HepG2 (cell line): Measurements from ENCODE around the gene MYO1E. TPM values are rescaled to one million over a fixed set of nuclear protein-coding genes. Genes with fewer than 3 reads are reported as not detected.

Experiments used
- ATAC-seq: fragments of 200-7000 bp; cut with Tn5 transposase; 3 replicates; pipeline ENCODE4 v1.9.1; 2020; ENCODE audit warnings: mild to moderate bottlenecking, moderate library complexity
- BruUV-seq: library from RNA; stranded (reverse); fragments of 400-500 nt; replicated peaks from 2 replicates; lab custom pipeline; 2021; lab: Mats Ljungman, UMichigan
- CTCF ChIA-PET: fragments of 300-600 bp; formaldehyde crosslinking; extraction: SDS; loops from one replicate; lab custom pipeline; 2021; ENCODE audit warnings: low total read pairs, inconsistent platforms, low intra/inter-chr PET ratio; lab: Yijun Ruan, JAX
- POLR2A ChIA-PET: fragments of 350-600 bp; sonication (Branson Sonifier 250); formaldehyde crosslinking; loops from one replicate; lab custom pipeline; 2020; ENCODE audit warnings: antibody characterized with exemption, inconsistent platforms; lab: Yijun Ruan, JAX
- DNase-seq: peaks from one replicate; pipeline ENCODE4 v3.0.0-alpha.2; 2015; ENCODE audit warnings: low spot score
- FAIRE-seq: peaks from 3 replicates; lab custom pipeline; 2011; peaks lifted over from hg19 to GRCh38; lab: Jason Lieb, UNC
- H2AFZ ChIP-seq: one replicate; pipeline ENCODE4 v1.6.1; 2011; ENCODE audit warnings: low read length, inconsistent platforms
- H3K27ac ChIP-seq: fragments of 300-600 bp; 3 replicates; pipeline ENCODE4 v1.8.0; 2011; ENCODE audit warnings: mixed run types, mild to moderate bottlenecking, mixed read lengths, low read length, inconsistent platforms; ENCODE audit not compliant: insufficient read depth; ENCODE audit errors: extremely low read length
- H3K27me3 ChIP-seq, 2 experiments: fragments of 200-600 bp in 1 of 2; 2 replicates in 1 of 2; 3 replicates in 1 of 2; pipeline versions ENCODE4 v1.6.0 to v1.8.0; 2011; ENCODE audit warnings: low read length in 2 of 2, mild to moderate bottlenecking in 2 of 2, moderate library complexity in 2 of 2, inconsistent platforms in 1 of 2; ENCODE audit not compliant: insufficient read depth in 2 of 2, control insufficient read depth in 1 of 2
- H3K36me3 ChIP-seq, 2 experiments: fragments of 200-600 bp in 1 of 2; replicated peaks in 1 of 2; 2 replicates in 1 of 2; 3 replicates in 1 of 2; pipeline versions ENCODE4 v1.5.1 to v1.8.0; 2011; ENCODE audit warnings: low read length in 2 of 2, inconsistent platforms in 1 of 2; ENCODE audit not compliant: insufficient read depth in 2 of 2, control insufficient read depth in 1 of 2
- H3K4me1 ChIP-seq: 2 replicates; pipeline ENCODE4 v1.5.1; 2012; ENCODE audit warnings: low read length, inconsistent platforms; ENCODE audit not compliant: insufficient read depth
- H3K4me2 ChIP-seq: 2 replicates; pipeline ENCODE4 v1.6.0; 2011; ENCODE audit warnings: low read depth, low read length, inconsistent platforms
- H3K4me3 ChIP-seq, 3 experiments: fragments of 200-600 bp in 1 of 3; sonication (generic), shearing (Covaris generic) in 1 of 3; replicated peaks in 1 of 3; 2 replicates each; pipeline ENCODE4 v1.5.1; 2011 to 2016; ENCODE audit warnings: low read length in 3 of 3, inconsistent platforms in 2 of 3, low read depth in 2 of 3, mild to moderate bottlenecking in 2 of 3, control low read depth in 1 of 3, mixed read lengths in 1 of 3; ENCODE audit not compliant: insufficient read depth in 1 of 3
- H3K79me2 ChIP-seq: one replicate; pipeline ENCODE4 v1.6.1; 2011; ENCODE audit warnings: low read length, inconsistent platforms; ENCODE audit not compliant: insufficient read depth
- H3K9ac ChIP-seq: 2 replicates; pipeline ENCODE4 v1.6.0; 2011; ENCODE audit warnings: mild to moderate bottlenecking, low read depth, low read length, inconsistent platforms; ENCODE audit not compliant: insufficient read depth
- H3K9me3 ChIP-seq: 2 replicates; pipeline ENCODE4 v1.5.1; 2012; ENCODE audit warnings: mild to moderate bottlenecking, low read length
- H4K20me1 ChIP-seq: 2 replicates; pipeline ENCODE4 v1.6.0; 2011; ENCODE audit warnings: inconsistent platforms, mild to moderate bottlenecking, low read length, moderate library complexity; ENCODE audit not compliant: insufficient read depth
- BATF2 ChIP-seq: sonication (generic); formaldehyde crosslinking; IDR thresholded peaks from 2 replicates; pipeline ENCODE4 v1.8.0; 2022; ENCODE audit warnings: mild to moderate bottlenecking, missing genetic modification reagents, moderate library complexity
- CREB3 ChIP-seq: sonication (generic); formaldehyde crosslinking; IDR thresholded peaks from 2 replicates; pipeline ENCODE4 v1.5.0; 2020; ENCODE audit warnings: missing genetic modification reagents
- FUBP1 ChIP-seq: sonication (generic); formaldehyde crosslinking; IDR thresholded peaks from 2 replicates; pipeline ENCODE4 v1.5.1; 2020; ENCODE audit warnings: missing genetic modification reagents, mild to moderate bottlenecking, borderline replicate concordance
- HNF1B ChIP-seq: sonication (generic); formaldehyde crosslinking; IDR thresholded peaks from 2 replicates; pipeline ENCODE4 v1.5.1; 2020; ENCODE audit warnings: mild to moderate bottlenecking, moderate library complexity, missing genetic modification reagents
- PHF5A ChIP-seq: IDR thresholded peaks from one replicate; pipeline ENCODE4 v1.6.1; 2018; ENCODE audit warnings: low read depth, missing genetic modification reagents; ENCODE audit not compliant: unreplicated experiment
- ZBTB33 ChIP-seq: sonication (generic); formaldehyde crosslinking; IDR thresholded peaks from 2 replicates; pipeline ENCODE4 v1.4.0; 2020; ENCODE audit warnings: missing genetic modification reagents
- ZNF20 ChIP-seq: sonication (generic); formaldehyde crosslinking; IDR thresholded peaks from 2 replicates; pipeline ENCODE4 v1.4.0; 2020; ENCODE audit warnings: mild to moderate bottlenecking, moderate library complexity, missing genetic modification reagents
- ZNF570 ChIP-seq: sonication (generic); formaldehyde crosslinking; IDR thresholded peaks from 2 replicates; pipeline ENCODE4 v1.4.0; 2020; ENCODE audit warnings: mild to moderate bottlenecking, missing genetic modification reagents, borderline replicate concordance
- ZNF724P ChIP-seq: sonication (generic); formaldehyde crosslinking; IDR thresholded peaks from 2 replicates; pipeline ENCODE4 v1.8.0; 2022; ENCODE audit warnings: missing genetic modification reagents, borderline replicate concordance
- ZSCAN22 ChIP-seq: sonication (generic); formaldehyde crosslinking; IDR thresholded peaks from 2 replicates; pipeline ENCODE4 v1.4.0; 2020; ENCODE audit warnings: mild to moderate bottlenecking, missing genetic modification reagents
- ZXDC ChIP-seq: sonication (generic); formaldehyde crosslinking; IDR thresholded peaks from 2 replicates; pipeline ENCODE4 v1.5.0; 2020; ENCODE audit warnings: mild to moderate bottlenecking, missing genetic modification reagents
- WGBS: methylation state at CpG from one replicate; pipeline ENCODE4 v1.1.6; 2017; ENCODE audit warnings: low lambda C conversion rate; 5-methylcytosine and 5-hydroxymethylcytosine counted together
- in situ Hi-C: cut with HindIII; loops from 2 replicates; pipeline ENCODE4 v1.10.0; 2017; ENCODE audit warnings: low pct_unique_long_range_greater_than_20kb; ENCODE audit not compliant: extremely low pct_ligation_motif_present
- intact Hi-C: fragments of 100-400 bp; cut with micrococcal nuclease; formaldehyde crosslinking; loops from one replicate; pipeline ENCODE4 v1.10.0; 2022; ENCODE audit not compliant: unreplicated experiment
- polyA plus RNA-seq, 8 experiments: library from polyadenylated mRNA; depleted of rRNA in 3 of 8; stranded (reverse) in 7 of 8; unstranded in 1 of 8; fragments of >200 nt; fragmentation: Illumina TruSeq in 4 of 8; extraction: Trizol in 4 of 8; gene quantifications; 2 replicates each; pipeline versions ENCODE4 v1.2.1 to v1.2.3, GENCODE V29; 2011 to 2016; ENCODE audit warnings: low read depth in 4 of 8, missing spikeins in 1 of 8, mixed read lengths in 1 of 8; ENCODE audit not compliant: insufficient read depth in 1 of 8
- total RNA-seq, 5 experiments: library from RNA; depleted of rRNA; stranded (reverse); fragments of >200 nt; fragmentation: Illumina TruSeq; extraction: Trizol; gene quantifications; 2 replicates each; pipeline ENCODE4 v1.2.3, GENCODE V29; 2016; ENCODE audit warnings: low read depth in 1 of 5

MYO1E gene
- total and polyA plus RNA-seq, 2 of the 13 experiments (the other 11 are each of a cell fraction or from before 2014, with no cell fraction given): 15.7 to 25.1 TPM

- intact Hi-C loops (loop anchor here (1.0 kb wide), 1 partner anchor 158 kb away; no protein-coding TSS in a partner anchor), in situ Hi-C loops (loop anchor here (5.0 to 10.0 kb wide), 2 partner anchors 63 to 156 kb away; no protein-coding TSS in a partner anchor)
- Histone ChIP-seq H3K27ac (no peak overlapping the region), H3K27me3 (no peaks in the 10 kb centered on the region), H3K36me3 (peaks cover 24 to 83% of the 10 kb centered on the region in 2 experiments), H3K4me2 (no peak overlapping the region), H3K79me2 (no peaks in the 10 kb centered on the region), H2AFZ (no peak overlapping the region), H3K9me3 (no peaks in the 10 kb centered on the region), H3K4me1 (no peaks in the 10 kb centered on the region), H3K4me3 (no peak overlapping the region), H4K20me1 (no peaks in the 10 kb centered on the region), H3K9ac (no peak overlapping the region)
- ChIA-PET CTCF (interaction anchor here (0.6 to 1.8 kb wide), 4 partner anchors 156 to 636 kb away, joined by 3 to 16 read pairs (median 8); no protein-coding TSS in a partner anchor), POLR2A (no interaction called here)
- no TSS peak for BruUV-seq
- WGBS: 45% methylated on average over 4 of the region's 7 CpGs
- DNase-seq (peak; percentile 54), FAIRE-seq (peak; percentile 73), ATAC-seq (peak; percentile 98)
- TF ChIP-seq ZSCAN22 (CRISPR knock-in tag): no peak
- TF ChIP-seq ZNF20 (CRISPR knock-in tag): no peak
- TF ChIP-seq BATF2 (CRISPR knock-in tag): no peak
- no peak for TF ChIP-seq CREB3 (CRISPR knock-in tag)
- TF ChIP-seq ZNF570 (CRISPR knock-in tag): no peak
- TF ChIP-seq ZNF724P (CRISPR knock-in tag): no peak
- TF ChIP-seq PHF5A: no peak
- peak; percentile 96 for TF ChIP-seq ZBTB33
- peak; percentile 28; the same call in 1 of the 2 replicates for TF ChIP-seq HNF1B (CRISPR knock-in tag)
- no peak for TF ChIP-seq FUBP1 (CRISPR knock-in tag)
- TF ChIP-seq ZXDC: no peak
Measured at GRCh38 chr15:59138243-59138642, 234.4 kb downstream of the MYO1E start.
